Small intestine (tissue), 7 donors: Measurements from ENCODE around the gene NKAIN2. TPM values are rescaled to one million over a fixed set of nuclear protein-coding genes. Genes with fewer than 3 reads are reported as not detected.

Experiments
- DNase-seq, 2 donors: peaks; one replicate each; pipeline versions ENCODE4 v3.0.0 to v3.0.0-alpha.2; 2013
- FAIRE-seq: peaks from 2 replicates; lab custom pipeline; 2012; peaks lifted over from hg19 to GRCh38; lab: Jason Lieb, UNC
- H3K27ac ChIP-seq, 3 donors: one replicate each; pipeline ENCODE4 v1.5.1; 2013; ENCODE audit warnings: low read length in 2 of 3, mild to moderate bottlenecking in 2 of 3, control low read depth in 1 of 3, inconsistent platforms in 1 of 3, low read depth in 1 of 3, moderate library complexity in 1 of 3
- H3K27me3 ChIP-seq, 3 donors: one replicate each; pipeline ENCODE4 v1.6.1; 2013; ENCODE audit warnings: low read length in 3 of 3, inconsistent platforms in 1 of 3; ENCODE audit not compliant: control insufficient read depth in 3 of 3, insufficient read depth in 3 of 3
- H3K36me3 ChIP-seq, 3 donors: one replicate each; pipeline ENCODE4 v1.6.1; 2013; ENCODE audit warnings: low read length in 3 of 3, inconsistent platforms in 1 of 3, low read depth in 1 of 3, mild to moderate bottlenecking in 1 of 3, moderate library complexity in 1 of 3; ENCODE audit not compliant: control insufficient read depth in 3 of 3, insufficient read depth in 2 of 3
- H3K4me1 ChIP-seq, 3 donors: one replicate each; pipeline ENCODE4 v1.6.1; 2013; ENCODE audit warnings: low read length in 2 of 3, inconsistent platforms in 1 of 3, low read depth in 1 of 3, mild to moderate bottlenecking in 1 of 3, moderate library complexity in 1 of 3; ENCODE audit not compliant: control insufficient read depth in 3 of 3, insufficient read depth in 2 of 3
- H3K4me3 ChIP-seq, 3 donors: one replicate each; pipeline ENCODE4 v1.5.1; 2013; ENCODE audit warnings: low read length in 3 of 3, control low read depth in 1 of 3, inconsistent platforms in 1 of 3, low read depth in 1 of 3, mild to moderate bottlenecking in 1 of 3, moderate library complexity in 1 of 3
- H3K9me3 ChIP-seq, 2 donors: one replicate each; pipeline ENCODE4 v1.6.1; 2013; ENCODE audit warnings: low read depth in 1 of 2, low read length in 1 of 2; ENCODE audit not compliant: control insufficient read depth in 2 of 2, insufficient read depth in 1 of 2
- WGBS, 3 donors: extraction: QIAGEN DNeasy Blood & Tissue Kit; methylation state at CpG; one replicate each; pipeline ENCODE4 v1.1.7; 2013; 5-methylcytosine and 5-hydroxymethylcytosine counted together
- polyA plus RNA-seq, 4 donors: library from polyadenylated mRNA; stranded (reverse) in 3 of 4; unstranded in 1 of 4; fragments of 200-250 nt in 3 of 4; fragments of 120-200 nt in 1 of 4; gene quantifications; one replicate each; pipeline versions ENCODE4 v1.2.1 to v1.2.3, GENCODE V29; 2013
- donor health status: healthy with polysubstance abuse.
- donor health status: control.
- donor health status: control.
- donor health status: Bipolar disorder and iron deficiency.
- donor health status: healthy.

Gene NKAIN2
- polyA plus RNA-seq, 4 donors = 0.16 to 1.4 (median 0.19) TPM; not detected in 1

DNA sequence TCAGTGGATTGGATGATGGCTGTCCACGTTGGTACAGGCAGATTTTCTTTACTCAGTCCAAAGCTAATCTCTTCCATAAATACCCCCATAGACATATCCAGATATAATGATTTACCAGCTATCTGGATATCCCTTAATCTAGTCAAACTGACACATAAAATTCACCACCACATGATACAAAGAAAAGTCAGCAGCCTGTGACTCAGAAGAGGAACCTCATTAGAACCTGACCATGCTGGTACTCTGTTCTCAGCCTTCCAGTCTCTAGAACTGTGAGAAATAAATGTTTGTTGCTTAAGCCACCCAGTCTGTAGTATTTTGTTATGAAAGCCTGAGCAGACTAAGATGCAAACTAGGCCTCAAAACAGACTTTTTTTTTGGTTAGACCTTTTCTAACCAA lies 727.3 kb downstream of the NKAIN2 start:
- H3K36me3 ChIP-seq = no peaks in the 10 kb centered on the region
- 36 to 54% (median 38%) methylated on average over 1 of the region's 1 CpG for WGBS, 3 donors
- no peaks in the 10 kb centered on the region for H3K4me1 ChIP-seq
- no peaks in the 10 kb centered on the region for H3K9me3 ChIP-seq
- H3K27me3 ChIP-seq = no peaks in the 10 kb centered on the region
- H3K27ac ChIP-seq = no peak overlapping the region
- H3K4me3 ChIP-seq = no peak overlapping the region
- FAIRE-seq (no peak), DNase-seq (no peak)

- FAIRE-seq = no peak
- 21 to 24% (median 22%) methylated on average over 1 of the region's 1 CpG for WGBS, 3 donors
- Histone ChIP-seq H3K4me1 (no peaks in the 10 kb centered on the region), H3K4me3 (no peak overlapping the region), H3K9me3 (no peaks in the 10 kb centered on the region), H3K36me3 (no peaks in the 10 kb centered on the region), H3K27me3 (no peaks in the 10 kb centered on the region), H3K27ac (no peak overlapping the region)
- DNase-seq = no peak
These were observed 731.6 kb downstream of the NKAIN2 start for GRCh38 chr6:124535299-124535698.

- Histone ChIP-seq H3K4me1 (no peaks in the 10 kb centered on the region), H3K36me3 (no peaks in the 10 kb centered on the region), H3K27ac (no peak overlapping the region), H3K9me3 (no peaks in the 10 kb centered on the region), H3K4me3 (no peak overlapping the region), H3K27me3 (no peaks in the 10 kb centered on the region)
- DNase-seq (no peak), FAIRE-seq (no peak)
- 69 to 80% (median 73%) methylated on average over 9 of the region's 9 CpGs for whole genome bisulfite sequencing, 3 donors
These were observed 732.1 kb downstream of the NKAIN2 start for GRCh38 chr6:124535746-124536145.

DNA sequence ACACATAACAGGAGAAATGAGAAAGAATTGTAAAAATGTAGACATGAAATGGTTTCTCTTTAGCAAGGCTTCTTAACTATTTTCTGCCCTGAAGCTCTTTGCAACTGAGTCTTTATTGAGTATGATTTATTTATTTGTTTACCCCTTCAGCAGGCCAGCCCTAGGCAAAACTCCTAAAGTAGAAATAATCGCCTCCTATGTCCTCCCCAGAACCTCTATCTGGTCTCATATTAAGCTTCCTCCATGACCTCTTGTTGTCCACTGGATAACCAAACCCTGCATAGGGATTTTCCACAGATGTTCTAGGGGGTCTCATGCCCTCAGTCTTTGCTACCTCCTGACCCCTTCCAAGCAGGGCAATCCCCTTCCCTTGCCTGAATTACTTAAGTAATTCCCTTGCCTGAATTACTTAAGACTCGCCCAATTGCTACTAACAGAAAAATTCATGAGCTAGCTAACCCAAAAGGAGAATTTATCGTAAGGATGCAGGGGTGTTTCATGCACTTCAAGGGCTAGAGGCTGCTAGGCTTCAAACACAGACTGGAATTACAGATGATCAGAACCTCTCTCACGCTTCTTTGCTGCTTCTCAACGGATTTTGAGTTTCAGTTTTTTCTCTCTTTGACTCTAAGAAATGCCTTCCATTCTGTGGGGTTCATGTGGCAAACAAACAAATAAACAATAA lies 732.6 kb downstream of the NKAIN2 start:
- WGBS, 3 donors = 64 to 77% (median 71%) methylated on average over 5 of the region's 5 CpGs
- Histone ChIP-seq H3K9me3 (no peaks in the 10 kb centered on the region), H3K27ac (no peak overlapping the region), H3K27me3 (no peaks in the 10 kb centered on the region), H3K4me1 (no peaks in the 10 kb centered on the region), H3K36me3 (no peaks in the 10 kb centered on the region), H3K4me3 (no peak overlapping the region)
- FAIRE-seq = no peak
- no peak for DNase-seq

DNA sequence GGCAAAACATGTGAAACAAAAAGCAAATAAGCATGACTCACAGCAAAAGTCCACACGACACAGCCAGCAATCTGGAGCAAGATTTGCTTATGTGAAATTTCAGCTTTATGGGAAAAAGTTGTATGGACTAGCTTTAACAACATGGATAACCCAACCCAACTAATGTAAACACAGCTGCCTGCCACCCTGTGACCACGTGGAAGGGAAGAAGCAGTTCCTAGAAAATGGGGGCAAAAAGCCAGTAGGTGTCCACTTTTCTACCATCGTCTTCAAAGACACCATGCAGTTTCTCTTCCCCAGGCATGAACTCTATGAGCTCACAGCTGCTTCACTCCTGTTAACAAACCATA lies 733.2 kb downstream of the NKAIN2 start:
- Histone ChIP-seq H3K27ac (no peak overlapping the region), H3K9me3 (no peaks in the 10 kb centered on the region), H3K4me3 (no peak overlapping the region), H3K27me3 (no peaks in the 10 kb centered on the region), H3K36me3 (no peaks in the 10 kb centered on the region), H3K4me1 (no peaks in the 10 kb centered on the region)
- FAIRE-seq (no peak), DNase-seq (no peak)
- WGBS, 3 donors = 18 to 36% (median 24%) methylated on average over 3 of the region's 3 CpGs

GRCh38 chr6:124539096-124539495 lies 735.4 kb downstream of the NKAIN2 start:
- H3K27me3 ChIP-seq = no peaks in the 10 kb centered on the region
- no peak overlapping the region for H3K4me3 ChIP-seq
- no peaks in the 10 kb centered on the region for H3K4me1 ChIP-seq
- H3K27ac ChIP-seq = no peak overlapping the region
- DNase-seq (no peak), FAIRE-seq (no peak)
- H3K9me3 ChIP-seq = no peaks in the 10 kb centered on the region
- H3K36me3 ChIP-seq = no peaks in the 10 kb centered on the region

DNA sequence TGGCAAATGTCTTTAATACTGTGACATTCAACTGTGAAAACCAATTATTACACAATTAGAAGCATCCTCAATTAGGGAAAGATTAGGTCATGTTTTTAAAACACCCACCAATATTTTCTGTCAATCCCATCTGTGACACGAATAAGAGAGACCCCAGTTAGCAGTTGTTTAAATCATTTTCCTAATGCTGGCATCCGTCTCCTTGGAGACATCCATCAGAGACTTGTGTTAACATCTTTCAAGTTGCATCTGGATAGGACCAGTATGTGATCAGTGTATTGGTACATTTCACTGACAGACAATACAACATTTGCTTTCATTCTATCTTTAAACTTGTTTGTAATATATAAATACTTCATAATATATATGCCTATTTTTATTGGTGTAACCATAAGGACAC lies 737.9 kb downstream of the NKAIN2 start:
- DNase-seq (no peak), FAIRE-seq (no peak)
- no peaks in the 10 kb centered on the region for H3K27me3 ChIP-seq
- H3K27ac ChIP-seq = no peak overlapping the region
- WGBS, 3 donors = 67 to 69% (median 68%) methylated on average over 2 of the region's 2 CpGs
- no peaks in the 10 kb centered on the region for H3K36me3 ChIP-seq
- H3K9me3 ChIP-seq = no peaks in the 10 kb centered on the region
- no peaks in the 10 kb centered on the region for H3K4me1 ChIP-seq
- no peak overlapping the region for H3K4me3 ChIP-seq

DNA sequence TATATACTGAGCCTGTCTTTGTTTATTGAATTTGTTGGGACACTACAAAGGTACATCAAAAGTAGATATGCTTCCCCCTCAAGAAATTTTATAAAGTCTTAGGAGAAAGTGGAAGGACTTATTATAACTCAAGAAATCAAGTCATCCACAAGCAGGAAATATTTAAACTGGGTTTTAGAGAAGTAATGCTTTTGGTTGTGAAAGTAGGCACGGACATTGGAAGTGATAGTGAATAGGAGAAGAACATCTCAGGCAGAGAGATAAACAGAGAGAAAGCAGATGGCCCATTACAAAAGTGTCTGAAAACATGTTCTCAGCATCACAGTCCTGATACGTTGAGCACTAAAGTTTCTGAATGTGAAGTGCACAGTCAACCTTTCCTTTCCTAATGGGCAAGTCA lies 742.9 kb downstream of the NKAIN2 start:
- no peak overlapping the region for H3K27ac ChIP-seq
- FAIRE-seq (no peak), DNase-seq (no peak)
- no peak overlapping the region for H3K4me3 ChIP-seq
- no peaks in the 10 kb centered on the region for H3K27me3 ChIP-seq
- WGBS, 3 donors = 33 to 51% (median 46%) methylated on average over 2 of the region's 2 CpGs
- H3K36me3 ChIP-seq = no peaks in the 10 kb centered on the region
- no peaks in the 10 kb centered on the region for H3K4me1 ChIP-seq
- no peaks in the 10 kb centered on the region for H3K9me3 ChIP-seq

DNA sequence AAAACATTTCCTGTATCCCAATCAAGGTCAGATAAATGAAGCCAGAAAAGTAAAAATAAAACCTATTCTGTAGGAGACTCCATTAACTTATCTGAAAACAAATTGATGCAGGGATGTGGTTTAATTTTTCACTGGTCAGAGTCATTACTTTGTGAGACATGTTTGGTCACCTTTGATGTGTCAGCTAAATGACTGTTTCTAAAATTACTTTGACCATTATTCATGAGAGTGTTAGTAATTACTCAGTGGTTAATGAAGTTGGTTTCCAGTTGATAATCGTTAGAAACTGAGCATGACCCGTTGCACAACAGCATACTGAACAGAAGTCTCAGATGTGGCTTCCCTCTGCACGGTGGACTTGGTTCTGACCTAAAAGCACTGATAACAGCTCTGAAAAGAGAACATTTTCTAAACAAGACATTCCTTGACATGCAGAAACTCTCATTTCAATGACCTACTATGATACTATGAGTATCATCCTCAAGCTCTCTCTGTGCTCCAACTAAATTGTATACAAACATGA lies 748.1 kb downstream of the NKAIN2 start:
- Histone ChIP-seq H3K36me3 (no peaks in the 10 kb centered on the region), H3K27ac (no peak overlapping the region), H3K4me3 (no peak overlapping the region), H3K4me1 (no peaks in the 10 kb centered on the region), H3K9me3 (no peaks in the 10 kb centered on the region), H3K27me3 (no peaks in the 10 kb centered on the region)
- 68 to 80% (median 77%) methylated on average over 3 of the region's 3 CpGs for WGBS, 3 donors
- FAIRE-seq (no peak), DNase-seq (no peak)
